RPMI7951 (cell line): Measurements from ENCODE around the gene PLCH1. TPM values are rescaled to one million over a fixed set of nuclear protein-coding genes. Genes with fewer than 3 reads are reported as not detected.

Experiments used
- DNase-seq: peaks from one replicate; pipeline ENCODE4 v3.0.0-alpha.2; 2012; ENCODE audit warnings: low read depth
- total RNA-seq: library from RNA; depleted of rRNA; stranded (reverse); fragments of >200 nt; shearing (Covaris generic); gene quantifications from 2 replicates; pipeline ENCODE4 v1.2.3, GENCODE V29; 2014

PLCH1 gene
- total RNA-seq, 1 experiment from 2014 or later, result 0.60 TPM

DNA sequence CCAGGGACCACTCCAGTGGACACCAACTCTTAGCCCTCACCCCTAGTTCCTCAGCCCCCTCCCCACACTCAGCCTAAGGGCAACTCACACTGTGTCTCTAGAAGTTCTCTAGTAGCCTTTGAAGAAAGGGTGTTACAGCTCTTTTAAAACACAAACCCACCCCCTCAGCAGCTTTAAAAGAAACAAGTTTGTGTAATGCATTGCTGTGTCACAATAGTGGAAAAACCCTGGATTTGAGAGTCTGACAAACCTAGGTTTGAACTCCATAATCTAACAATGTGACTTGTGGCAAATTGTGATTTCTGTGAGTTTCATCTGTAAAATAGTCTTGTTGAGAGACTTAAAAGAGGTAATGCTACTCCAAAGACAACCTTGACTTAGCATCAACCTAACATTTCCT lies 54.0 kb downstream of the PLCH1 start:
- no peak for DNase-seq

GRCh38 chr3:155688481-155688880 lies 56.4 kb downstream of the PLCH1 start:
- DNase-seq, result no peak

DNA sequence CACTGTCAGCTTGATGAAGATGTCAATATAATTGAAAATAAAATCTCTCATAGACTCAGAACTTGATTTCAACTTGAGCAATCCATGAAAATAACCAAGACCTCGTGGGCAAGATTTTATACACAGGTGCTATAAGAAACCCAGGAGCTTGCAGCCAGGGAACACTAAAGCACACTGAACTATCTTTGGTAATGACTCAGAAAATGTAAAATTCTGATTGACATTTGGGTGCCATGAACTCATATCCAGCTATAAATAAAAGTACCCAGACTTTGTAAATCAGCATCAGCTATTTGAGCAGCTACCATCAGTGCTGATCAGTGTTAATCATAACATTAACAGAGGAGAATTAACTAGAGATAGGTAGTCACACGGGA lies 61.5 kb downstream of the PLCH1 start:
- DNase-seq, result no peak

DNA sequence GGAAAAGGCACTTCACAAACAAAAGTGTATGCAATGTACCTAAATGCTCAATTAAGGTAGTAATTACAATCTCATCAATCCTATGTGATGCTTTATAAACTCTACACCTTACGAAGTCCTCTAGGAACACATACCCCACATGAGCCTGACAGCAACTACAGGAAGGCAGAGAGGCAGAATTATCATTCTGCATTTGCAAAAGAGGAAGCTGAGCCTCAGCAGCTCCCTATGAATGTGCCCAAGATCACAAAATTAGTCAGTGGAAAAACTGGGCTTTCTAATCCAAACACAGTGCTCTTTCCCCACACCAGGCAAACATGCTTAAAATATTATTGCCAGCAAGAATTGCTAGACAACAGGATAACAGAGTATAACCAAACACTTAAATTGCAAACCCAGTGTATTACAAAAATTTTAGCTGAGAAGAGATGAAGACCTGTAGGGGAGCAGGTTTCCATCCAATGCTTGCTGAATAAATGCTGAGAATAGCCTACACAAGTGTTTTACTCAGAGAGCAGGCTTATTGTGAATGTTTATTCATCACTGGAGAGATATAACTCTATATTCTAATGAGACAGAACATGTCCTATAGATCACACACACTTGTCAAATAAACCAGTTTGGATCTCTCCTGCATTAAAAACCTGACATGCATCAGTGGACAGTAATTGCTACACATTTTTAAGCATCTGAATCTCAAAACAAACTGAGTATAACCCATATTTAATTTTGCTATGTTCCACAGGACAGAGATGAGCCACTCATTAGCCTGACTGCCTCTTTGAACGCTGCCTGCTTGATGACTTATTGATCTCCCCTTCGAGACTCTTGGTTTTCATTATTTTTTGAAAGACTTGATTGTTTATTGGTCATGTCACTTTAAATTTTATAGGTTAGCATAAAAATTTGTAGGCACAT lies 62.2 kb downstream of the PLCH1 start:
- no peak for DNase-seq

GRCh38 chr3:155676252-155676981 lies 68.5 kb downstream of the PLCH1 start:
- peak; percentile 87 for DNase-seq

DNA sequence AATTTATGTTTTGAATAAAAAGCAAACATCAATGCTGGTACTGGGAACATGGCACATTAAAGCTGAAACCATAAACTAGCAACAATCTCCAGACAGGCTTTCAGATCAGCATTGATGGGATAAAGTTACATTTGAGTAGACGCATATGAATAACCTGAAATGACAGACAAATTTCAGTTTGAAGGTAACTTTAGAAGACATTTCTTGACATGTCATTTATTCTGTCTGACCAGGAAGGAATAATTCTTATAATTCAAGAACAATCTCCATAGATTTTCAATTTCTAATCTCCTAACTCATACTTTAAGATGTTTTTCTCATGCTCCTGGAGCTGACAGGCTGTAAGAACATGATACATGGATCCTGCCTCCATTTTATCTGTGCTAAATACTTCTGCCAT lies 69.8 kb downstream of the PLCH1 start:
- no peak for DNase-seq

- no peak for DNase-seq
Measured at GRCh38 chr3:155673421-155673820, 71.5 kb downstream of the PLCH1 start.

GRCh38 chr3:155670335-155670734 lies 74.5 kb downstream of the PLCH1 start:
- DNase-seq, result no peak

GRCh38 chr3:155667988-155668387 lies 76.9 kb downstream of the PLCH1 start:
- DNase-seq, result no peak

GRCh38 chr3:155664925-155665695 lies 79.8 kb downstream of the PLCH1 start:
- peak; percentile 96 for DNase-seq

DNA sequence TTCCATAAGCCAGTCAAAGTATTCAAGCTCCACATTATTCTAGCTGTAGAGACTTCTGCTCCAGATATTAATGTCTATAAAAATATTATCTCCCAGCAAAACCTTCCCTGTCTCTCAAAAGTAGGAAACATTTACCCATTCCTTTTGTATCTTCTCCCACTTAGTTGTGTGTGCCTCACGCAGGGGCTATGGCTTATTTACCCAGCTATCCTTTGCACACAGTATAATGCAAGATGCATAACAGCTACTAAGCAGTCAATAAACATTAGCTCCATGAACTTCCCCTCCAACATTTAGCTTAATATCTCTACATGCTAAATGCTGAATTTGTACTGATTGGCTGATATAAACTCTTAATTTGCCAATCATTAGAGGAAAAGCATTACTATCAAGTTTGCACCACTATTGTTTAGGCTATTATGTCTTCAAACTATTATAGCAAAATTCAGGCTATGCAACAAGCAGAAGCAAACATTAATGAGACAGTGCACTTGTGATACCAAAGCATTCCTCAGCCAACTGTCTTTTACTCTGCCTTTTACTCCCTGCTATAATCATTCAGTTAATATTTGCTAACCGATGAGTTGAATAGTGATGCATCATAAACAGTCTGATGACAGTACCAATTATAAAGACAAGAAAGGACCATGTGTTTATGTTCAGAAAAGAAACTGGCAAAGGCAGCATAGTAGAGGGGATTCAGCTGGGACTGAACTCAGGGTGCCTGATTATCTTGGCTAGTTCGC lies 81.2 kb downstream of the PLCH1 start:
- DNase-seq, result no peak

- DNase-seq, result no peak
Measured at GRCh38 chr3:155661760-155662159, 83.1 kb downstream of the PLCH1 start.

DNA sequence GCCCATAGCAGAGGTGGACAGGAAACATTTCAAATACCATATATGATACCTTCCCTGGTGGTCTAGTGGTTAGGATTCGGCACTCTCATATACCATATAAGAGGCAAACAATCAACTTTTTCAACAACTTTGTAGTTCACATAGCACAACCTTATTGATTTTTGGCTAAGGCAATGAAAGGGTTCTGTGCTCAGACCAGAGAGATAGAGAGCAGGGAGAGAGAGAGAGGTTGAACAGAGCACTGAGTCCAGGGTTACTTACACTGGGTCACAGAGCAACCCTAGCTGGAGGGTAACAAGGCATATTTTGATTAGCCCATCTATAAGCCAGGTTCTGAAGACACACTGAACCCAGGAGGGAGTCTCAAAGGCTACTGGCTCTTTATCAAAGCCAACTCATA lies 83.8 kb downstream of the PLCH1 start:
- DNase-seq, result no peak

DNA sequence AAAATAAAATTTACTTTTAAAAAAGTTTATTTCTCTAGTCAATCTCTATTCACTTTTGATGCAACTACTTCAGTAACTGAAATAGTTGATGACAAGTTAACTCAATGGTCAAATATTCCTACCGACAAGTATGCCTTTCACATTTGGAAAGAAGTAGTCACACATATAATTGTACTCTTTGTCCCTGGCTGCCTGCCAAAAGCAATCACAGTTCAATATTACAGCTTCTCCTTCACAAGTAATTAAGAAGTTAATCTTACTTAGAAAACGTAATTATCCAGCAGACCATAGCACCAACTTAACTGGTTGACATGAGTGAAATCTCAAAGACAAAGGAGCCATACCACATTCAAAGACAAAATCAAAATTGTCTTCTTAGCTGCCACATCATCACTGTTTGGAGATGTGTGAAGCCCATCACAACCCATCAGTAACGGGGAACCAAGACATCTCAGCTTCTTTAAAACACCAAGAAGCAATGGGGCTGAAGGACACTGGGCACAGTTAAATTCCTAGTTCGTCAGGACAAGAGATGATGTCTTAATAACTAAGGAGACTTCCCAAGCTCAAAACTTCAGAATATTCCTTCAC lies 86.1 kb downstream of the PLCH1 start:
- DNase-seq, result no peak

GRCh38 chr3:155658006-155658405 lies 86.9 kb downstream of the PLCH1 start:
- no peak for DNase-seq

DNA sequence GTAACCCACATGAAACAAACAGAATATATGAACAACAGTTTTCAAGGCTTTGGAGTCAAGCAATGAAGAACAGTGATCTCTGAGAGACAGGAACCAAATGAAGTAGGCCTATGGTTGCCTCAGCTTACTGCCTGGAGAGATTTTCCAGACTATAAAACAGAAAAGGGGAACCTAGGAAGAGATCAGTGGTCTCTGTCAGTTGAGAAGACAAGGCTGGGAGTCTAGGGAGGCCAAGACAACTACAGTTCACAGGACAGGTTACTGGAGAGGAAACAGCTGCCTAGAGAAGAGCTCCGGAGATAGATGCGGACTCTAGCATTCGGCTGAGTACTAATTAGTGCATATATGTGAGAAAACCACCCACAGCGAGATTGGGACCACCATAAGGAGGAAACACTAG lies 87.7 kb downstream of the PLCH1 start:
- no peak for DNase-seq

DNA sequence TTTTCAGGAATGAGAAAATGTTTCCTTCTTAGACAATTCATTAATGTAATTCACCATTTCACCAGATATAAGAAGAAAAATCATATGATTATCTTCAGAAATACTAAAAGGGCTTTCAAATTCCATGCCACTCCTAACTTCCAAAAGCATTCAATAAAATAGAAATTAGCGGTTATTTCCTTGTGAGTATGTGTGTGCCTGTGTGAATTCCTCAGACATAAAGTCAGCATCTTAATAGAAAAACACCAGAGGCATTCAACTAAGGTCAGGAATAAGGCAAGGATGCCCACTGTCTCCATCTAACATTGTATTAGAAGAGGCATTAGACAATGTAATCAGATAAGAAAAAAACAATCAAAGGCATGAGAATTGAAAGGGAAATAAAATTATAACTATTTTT lies 88.4 kb downstream of the PLCH1 start:
- DNase-seq, result no peak

DNA sequence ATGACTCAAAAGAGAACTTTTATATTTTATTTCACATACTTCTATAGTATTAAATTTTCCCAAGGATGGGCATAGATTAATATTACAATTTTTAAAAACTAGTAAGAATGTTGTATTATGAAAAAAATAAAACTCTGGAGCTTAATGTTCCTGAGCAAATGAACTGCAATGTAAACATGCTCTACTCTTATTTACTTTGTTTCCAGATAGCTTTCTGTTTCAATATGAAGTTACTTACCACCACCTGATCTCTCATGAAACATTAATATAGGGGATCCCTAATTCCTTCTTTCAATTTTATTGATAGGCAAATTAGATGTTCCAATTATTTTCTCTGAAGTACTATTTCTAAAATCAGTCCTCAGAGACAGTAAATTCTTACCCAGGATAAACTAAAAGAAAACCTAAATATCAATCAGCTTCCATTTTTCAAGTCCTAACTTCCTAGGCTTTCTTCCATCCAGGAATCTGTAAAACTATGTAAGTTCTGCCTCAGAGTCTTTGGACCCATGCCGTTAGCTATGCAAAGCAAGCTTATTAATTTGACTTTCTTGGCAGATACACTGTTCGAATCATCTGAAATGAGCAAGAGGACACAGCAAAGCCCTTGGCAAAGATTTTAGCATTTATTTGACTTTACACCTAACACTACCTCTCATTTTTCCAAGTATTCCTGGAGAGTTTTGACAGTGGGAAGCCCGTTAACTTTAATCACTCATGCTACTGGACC lies 93.2 kb downstream of the PLCH1 start:
- no peak for DNase-seq

- no peak for DNase-seq
Measured at GRCh38 chr3:155648013-155648591, 96.8 kb downstream of the PLCH1 start.

- no peak for DNase-seq
Measured at GRCh38 chr3:155647206-155647605, 97.7 kb downstream of the PLCH1 start.
